Transverse colon (tissue), 4 donors: ENCODE data around the gene ACIN1. TPM values are rescaled to one million over a fixed set of nuclear protein-coding genes. Genes with fewer than 3 reads are reported as not detected.

ENCODE experiments used
- DNase-seq: peaks from one replicate; pipeline ENCODE4 v3.0.0-alpha.2; 2019
- H3K27ac ChIP-seq, 4 donors: fragments of 200-600 bp; sonication (generic); 2 replicates each; pipeline ENCODE4 v1.5.1; 2016 to 2018; ENCODE audit warnings: inconsistent platforms in 4 of 4
- H3K27me3 ChIP-seq: fragments of 200-600 bp; sonication (generic); 2 replicates; pipeline ENCODE4 v1.5.1; 2017; ENCODE audit warnings: inconsistent platforms
- H3K36me3 ChIP-seq, 4 donors: fragments of 200-600 bp; sonication (generic); 2 replicates each; pipeline ENCODE4 v1.5.1; 2017 to 2019; ENCODE audit warnings: inconsistent platforms in 4 of 4
- H3K4me1 ChIP-seq, 4 donors: fragments of 200-600 bp; sonication (generic); 2 replicates each; pipeline ENCODE4 v1.5.1; 2017 to 2020; ENCODE audit warnings: inconsistent platforms in 4 of 4
- H3K4me3 ChIP-seq, 4 donors: fragments of 200-600 bp; sonication (generic); 1 replicate in 1 of 4; 2 replicates in 3 of 4; pipeline versions ENCODE4 v1.5.1 to v1.6.1; 2017 to 2019; ENCODE audit warnings: inconsistent platforms in 4 of 4
- H3K9me3 ChIP-seq, 2 donors: fragments of 200-600 bp; sonication (generic); 2 replicates each; pipeline ENCODE4 v1.5.1; 2017 to 2019; ENCODE audit warnings: inconsistent platforms in 2 of 2
- CTCF ChIP-seq, 5 experiments: fragments of 200-600 bp in 3 of 5; fragments of 450-650 bp in 2 of 5; sonication (generic) in 3 of 5; IDR thresholded peaks; 1 replicate in 2 of 5; 2 replicates in 3 of 5; pipeline ENCODE4 v1.5.1; 2016 to 2017; ENCODE audit warnings: antibody characterized with exemption in 5 of 5, inconsistent platforms in 3 of 5, mild to moderate bottlenecking in 2 of 5, moderate library complexity in 1 of 5
- EP300 ChIP-seq: sonication (generic); formaldehyde crosslinking; IDR thresholded peaks from one replicate; pipeline ENCODE4 v1.6.1; 2017; ENCODE audit warnings: antibody characterized with exemption, low read depth
- POLR2A ChIP-seq: fragments of 450-650 bp; IDR thresholded peaks from one replicate; pipeline ENCODE4 v1.6.1; 2016; ENCODE audit warnings: antibody characterized with exemption, mild to moderate bottlenecking, moderate library complexity
- POLR2AphosphoS5 ChIP-seq, 3 donors: sonication (generic); formaldehyde crosslinking; IDR thresholded peaks; one replicate each; pipeline ENCODE4 v1.6.1; 2016; ENCODE audit warnings: antibody characterized with exemption in 3 of 3
- WGBS, 2 donors: methylation state at CpG; one replicate each; pipeline ENCODE4 v1.1.5; 2018; ENCODE audit warnings: low coverage in 1 of 2; 5-methylcytosine and 5-hydroxymethylcytosine counted together
- in situ Hi-C, 4 donors: fragments of 200-750 bp; cut with MboI; loops; one replicate each; pipeline versions ENCODE4 v1.15.0 to v1.15.1; 2017; ENCODE audit warnings: low sequenced_read_pairs in 3 of 4, low pct_ligation_motif_present in 1 of 4, low pct_unique_long_range_greater_than_20kb in 1 of 4
- intact Hi-C: fragments of 100-400 bp; cut with DNase I; formaldehyde crosslinking; loops from one replicate; pipeline ENCODE4 v1.15.1; 2023; ENCODE audit warnings: low total_unique reads
- total RNA-seq, 4 donors: library from RNA; depleted of rRNA; stranded (reverse); fragments of >200 nt; gene quantifications; one replicate each; pipeline ENCODE4 v1.1.0, GENCODE V29; 2016

Gene ACIN1
- total RNA-seq, 4 donors from 2014 or later, result 137 to 303 (median 222) TPM

GRCh38 chr14:23136566-23137133 lies 41.7 kb upstream of the ACIN1 start:
- H3K36me3 ChIP-seq, result no peaks in the 10 kb centered on the region
- 91% methylated on average over 16 of the region's 16 CpGs; no CpG with 5 or more reads in 1 of the 2 donors for WGBS, 2 donors
- TF ChIP-seq POLR2AphosphoS5 (IDR thresholded peaks at IDR 0.05) (no peak), POLR2A (no peak), EP300 (no peak)
- no peaks in the 10 kb centered on the region for H3K4me1 ChIP-seq
- DNase-seq, result no peak
- H3K4me3 ChIP-seq, result no peak overlapping the region
- no peak overlapping the region for H3K27ac ChIP-seq
- H3K27me3 ChIP-seq, result no peaks in the 10 kb centered on the region
- intact Hi-C loops (no loop called here), in situ Hi-C loops (no loop called here)
- H3K9me3 ChIP-seq, result no peaks in the 10 kb centered on the region

GRCh38 chr14:23132970-23133369 lies 38.0 kb upstream of the ACIN1 start:
- in situ Hi-C loops (no loop called here), intact Hi-C loops (no loop called here)
- Histone ChIP-seq H3K4me3 (no peak overlapping the region), H3K36me3 (no peaks in the 10 kb centered on the region), H3K27me3 (no peaks in the 10 kb centered on the region), H3K9me3 (no peaks in the 10 kb centered on the region), H3K27ac (no peak overlapping the region), H3K4me1 (no peaks in the 10 kb centered on the region)
- TF ChIP-seq POLR2AphosphoS5 (IDR thresholded peaks at IDR 0.05) (no peak), EP300 (no peak), POLR2A (no peak), CTCF (IDR thresholded peaks at IDR 0.05) (no peak)
- DNase-seq, result no peak
- 78 to 80% methylated on average over 3 to 8 of the region's 8 CpGs for WGBS, 2 donors

DNA sequence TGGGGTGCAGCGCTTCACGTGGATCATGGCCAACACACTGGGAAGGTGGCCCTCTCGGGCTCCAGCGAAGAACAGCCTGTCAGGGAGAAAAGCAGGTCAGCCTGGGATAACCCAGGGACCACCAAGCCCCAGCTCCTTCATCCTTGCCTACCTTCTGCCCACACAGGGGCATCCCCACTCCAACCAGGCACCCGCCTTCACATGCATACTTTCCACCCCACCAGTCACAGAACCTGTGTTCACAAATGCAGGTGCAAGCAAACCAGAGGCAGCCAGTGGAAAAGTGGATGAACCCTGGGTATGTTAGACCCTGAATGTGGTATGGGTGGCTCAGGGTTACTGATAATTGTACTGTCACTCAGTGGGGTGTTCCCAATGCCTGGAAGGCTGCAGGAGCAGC lies 36.5 kb upstream of the ACIN1 start:
- no peak for DNase-seq
- in situ Hi-C loops (no loop called here), intact Hi-C loops (no loop called here)
- H3K4me3 ChIP-seq, result no peak overlapping the region
- 71% methylated on average over 5 of the region's 5 CpGs; no CpG with 5 or more reads in 1 of the 2 donors for WGBS, 2 donors
- H3K9me3 ChIP-seq, result no peaks in the 10 kb centered on the region
- TF ChIP-seq POLR2AphosphoS5 (IDR thresholded peaks at IDR 0.05) (no peak), EP300 (no peak), CTCF (IDR thresholded peaks at IDR 0.05) (no peak), POLR2A (no peak)
- no peaks in the 10 kb centered on the region for H3K36me3 ChIP-seq
- no peaks in the 10 kb centered on the region for H3K27me3 ChIP-seq
- no peak overlapping the region for H3K27ac ChIP-seq
- no peaks in the 10 kb centered on the region for H3K4me1 ChIP-seq

DNA sequence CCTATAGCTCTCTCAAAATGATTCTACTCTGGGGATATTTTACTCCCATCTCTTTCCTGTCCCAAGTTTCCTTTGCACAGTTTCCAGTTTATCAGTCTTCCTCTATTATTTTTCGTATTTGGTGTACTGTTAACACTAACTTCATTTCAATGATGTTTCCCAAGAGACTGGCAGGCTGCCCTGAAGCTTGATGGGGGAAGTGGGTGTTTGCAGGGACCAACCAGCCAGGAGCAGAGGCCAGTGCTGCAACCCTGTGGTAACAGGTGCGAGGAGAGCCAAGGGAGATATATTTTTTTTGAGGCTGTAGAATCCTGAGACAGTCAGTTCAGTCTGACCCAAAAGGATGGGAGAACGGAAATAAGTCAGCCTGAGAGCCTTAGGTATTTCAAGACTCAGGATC lies 35.9 kb upstream of the ACIN1 start:
- TF ChIP-seq POLR2A (no peak), POLR2AphosphoS5 (IDR thresholded peaks at IDR 0.05) (no peak), EP300 (no peak), CTCF (IDR thresholded peaks at IDR 0.05) (no peak)
- 71 to 90% methylated on average over 2 to 3 of the region's 3 CpGs for WGBS, 2 donors
- no peaks in the 10 kb centered on the region for H3K27me3 ChIP-seq
- no peaks in the 10 kb centered on the region for H3K9me3 ChIP-seq
- no peaks in the 10 kb centered on the region for H3K36me3 ChIP-seq
- intact Hi-C loops (no loop called here), in situ Hi-C loops (no loop called here)
- DNase-seq, result no peak
- H3K4me1 ChIP-seq, result no peaks in the 10 kb centered on the region
- H3K4me3 ChIP-seq, result no peak overlapping the region
- no peak overlapping the region for H3K27ac ChIP-seq

DNA sequence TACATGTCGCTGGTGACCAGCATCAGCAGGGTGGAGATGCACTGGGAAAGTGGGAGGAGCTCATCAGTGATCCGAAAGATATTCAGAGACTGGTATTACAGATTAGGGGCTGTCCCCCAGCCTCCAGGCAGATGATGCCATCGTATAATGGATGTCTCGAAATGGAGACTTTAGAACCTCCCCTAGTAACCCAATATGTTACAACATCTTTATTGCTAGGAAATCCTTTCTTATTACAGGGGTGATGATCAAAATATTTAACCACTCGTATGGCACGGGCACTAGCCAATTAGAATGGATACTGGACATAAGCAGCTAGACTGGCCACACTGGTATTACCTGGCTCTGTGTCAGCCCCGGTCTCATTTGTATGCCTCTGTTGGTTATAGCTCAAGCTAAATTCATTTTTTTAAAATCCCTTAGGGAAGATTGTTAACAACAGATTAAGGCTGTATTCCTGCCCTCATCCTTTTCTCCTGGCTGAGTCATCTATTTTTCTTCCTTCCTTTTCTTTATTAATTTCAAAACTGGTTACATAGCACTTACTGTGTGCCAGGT lies 34.9 kb upstream of the ACIN1 start:
- DNase-seq, result no peak
- in situ Hi-C loops (no loop called here), intact Hi-C loops (no loop called here)
- TF ChIP-seq POLR2AphosphoS5 (IDR thresholded peaks at IDR 0.05), result no peak
- TF ChIP-seq EP300, result no peak
- no peak for TF ChIP-seq POLR2A
- TF ChIP-seq CTCF (IDR thresholded peaks at IDR 0.05), result no peak
- no peak overlapping the region for H3K4me3 ChIP-seq
- H3K36me3 ChIP-seq, result no peaks in the 10 kb centered on the region
- H3K4me1 ChIP-seq, result no peaks in the 10 kb centered on the region
- H3K27me3 ChIP-seq, result no peaks in the 10 kb centered on the region
- no peaks in the 10 kb centered on the region for H3K9me3 ChIP-seq
- 89 to 91% methylated on average over 3 to 7 of the region's 7 CpGs for WGBS, 2 donors
- H3K27ac ChIP-seq, result no peak overlapping the region
